NCI-H69 (cell line): ENCODE results near the gene IL36RN.

Experiments used
- DNase-seq: peaks from one replicate; lab custom pipeline; 2025; lab: John Stamatoyannopoulos, UW

The IL36RN gene

GRCh38 chr2:113058998-113059960 lies at the start of gene IL36RN:
TSS of gene IL36RN (plus strand) at chr2:113059198. CDS start at chr2:113059439, 241 bp downstream.
- no peak for DNase-seq

- DNase-seq, result no peak
Measured at GRCh38 chr2:113009622-113010021, 49.4 kb upstream of the IL36RN start.

GRCh38 chr2:113010088-113010487 lies 48.9 kb upstream of the IL36RN start:
- no peak for DNase-seq

GRCh38 chr2:113011108-113011507 lies 47.9 kb upstream of the IL36RN start:
- no peak for DNase-seq

- DNase-seq, result no peak
Measured at GRCh38 chr2:113012436-113013335, 46.3 kb upstream of the IL36RN start.

- no peak for DNase-seq
Measured at GRCh38 chr2:113013336-113013661, 45.7 kb upstream of the IL36RN start.

- no peak for DNase-seq
Measured at GRCh38 chr2:113014067-113014466, 44.9 kb upstream of the IL36RN start.

- DNase-seq, result no peak
Measured at GRCh38 chr2:113015042-113015441, 44.0 kb upstream of the IL36RN start.

GRCh38 chr2:113015655-113016054 lies 43.3 kb upstream of the IL36RN start:
- DNase-seq, result no peak

- no peak for DNase-seq
Measured at GRCh38 chr2:113018509-113018908, 40.5 kb upstream of the IL36RN start.

- DNase-seq, result no peak
Measured at GRCh38 chr2:113021312-113021711, 37.7 kb upstream of the IL36RN start.

GRCh38 chr2:113024764-113025163 lies 34.2 kb upstream of the IL36RN start:
- no peak for DNase-seq

- DNase-seq, result no peak
Measured at GRCh38 chr2:113025737-113026136, 33.3 kb upstream of the IL36RN start.

GRCh38 chr2:113027691-113028090 lies 31.3 kb upstream of the IL36RN start:
- no peak for DNase-seq

GRCh38 chr2:113028112-113028511 lies 30.9 kb upstream of the IL36RN start:
- DNase-seq, result no peak

GRCh38 chr2:113032737-113033136 lies 26.3 kb upstream of the IL36RN start:
- no peak for DNase-seq

- DNase-seq, result no peak
Measured at GRCh38 chr2:113034016-113034415, 25.0 kb upstream of the IL36RN start.

GRCh38 chr2:113036763-113037162 lies 22.2 kb upstream of the IL36RN start:
- DNase-seq, result no peak

- no peak for DNase-seq
Measured at GRCh38 chr2:113038291-113038690, 20.7 kb upstream of the IL36RN start.

- no peak for DNase-seq
Measured at GRCh38 chr2:113039158-113039557, 19.8 kb upstream of the IL36RN start.

GRCh38 chr2:113039719-113040118 lies 19.3 kb upstream of the IL36RN start:
- DNase-seq, result no peak

GRCh38 chr2:113041871-113042270 lies 17.1 kb upstream of the IL36RN start:
- DNase-seq, result no peak

- no peak for DNase-seq
Measured at GRCh38 chr2:113046465-113046864, 12.5 kb upstream of the IL36RN start.
